SK-N-SH (cell line): ENCODE results near the gene TYSND1. TPM values are rescaled to one million over a fixed set of nuclear protein-coding genes. Genes with fewer than 3 reads are reported as not detected.

Source experiments
- CTCF ChIA-PET: fragments of 300-600, 350-600 bp; formaldehyde crosslinking; extraction: SDS; loops from one replicate; lab custom pipeline; 2021; lab: Yijun Ruan, JAX
- POLR2A ChIA-PET: fragments of 350-600 bp; sonication (Branson Sonifier 250); formaldehyde crosslinking; extraction: SDS; loops from one replicate; lab custom pipeline; 2020; ENCODE audit warnings: antibody characterized with exemption, inconsistent platforms; lab: Yijun Ruan, JAX
- DNase-seq: peaks from one replicate; pipeline ENCODE4 v3.0.0; 2012
- H2AFZ ChIP-seq: fragments of 200-600 bp; sonication (generic); 2 replicates; pipeline ENCODE4 v1.8.1; 2016; ENCODE audit warnings: antibody characterized with exemption, mild to moderate bottlenecking, low read depth
- H3F3A ChIP-seq: fragments of 200-600 bp; sonication (generic); replicated peaks from 2 replicates; pipeline ENCODE3; 2016; ENCODE audit warnings: antibody characterized with exemption, mild to moderate bottlenecking; ENCODE audit not compliant: insufficient read depth
- H3K27ac ChIP-seq, 2 experiments: fragments of 200-500 bp in 1 of 2; fragments of 200-600 bp in 1 of 2; sonication (Bioruptor generic) in 1 of 2; sonication (generic), shearing (Covaris generic) in 1 of 2; 2 replicates each; pipeline versions ENCODE4 v1.5.1 to v1.6.1; 2014 to 2016; ENCODE audit warnings: low read depth in 2 of 2, inconsistent platforms in 1 of 2, low read length in 1 of 2, mild to moderate bottlenecking in 1 of 2, mixed read lengths in 1 of 2
- H3K27me3 ChIP-seq: fragments of 200-600 bp; sonication (generic), shearing (Covaris generic); 2 replicates; pipeline ENCODE4 v1.6.1; 2016; ENCODE audit warnings: mixed run types; ENCODE audit not compliant: insufficient read depth
- H3K36me3 ChIP-seq, 2 experiments: fragments of 200-500 bp in 1 of 2; fragments of 200-600 bp in 1 of 2; sonication (Bioruptor generic) in 1 of 2; sonication (generic) in 1 of 2; replicated peaks in 1 of 2; 2 replicates each; pipeline versions ENCODE3 to v1.5.1; 2014 to 2016; ENCODE audit warnings: low read length in 1 of 2, mild to moderate bottlenecking in 1 of 2; ENCODE audit not compliant: insufficient read depth in 2 of 2, control insufficient read depth in 1 of 2
- H3K4me1 ChIP-seq, 2 experiments: fragments of 200-500 bp in 1 of 2; fragments of 200-600 bp in 1 of 2; sonication (Bioruptor generic) in 1 of 2; sonication (generic), shearing (Covaris generic) in 1 of 2; 2 replicates each; pipeline versions ENCODE4 v1.5.1 to v1.6.1; 2014 to 2016; ENCODE audit warnings: low read depth in 1 of 2, low read length in 1 of 2, mixed run types in 1 of 2; ENCODE audit not compliant: insufficient read depth in 2 of 2, control insufficient read depth in 1 of 2
- H3K4me2 ChIP-seq: fragments of 200-600 bp; sonication (generic), shearing (Covaris generic); 2 replicates; pipeline ENCODE4 v1.6.1; 2017; ENCODE audit warnings: mixed run types
- H3K4me3 ChIP-seq, 2 experiments: fragments of 200-500 bp in 1 of 2; fragments of 200-600 bp in 1 of 2; sonication (Bioruptor generic) in 1 of 2; sonication (generic), shearing (Covaris generic) in 1 of 2; 2 replicates each; pipeline versions ENCODE4 v1.5.1 to v1.8.1; 2014 to 2016; ENCODE audit warnings: low read depth in 2 of 2, inconsistent platforms in 1 of 2, low read length in 1 of 2, mild to moderate bottlenecking in 1 of 2, mixed read lengths in 1 of 2, moderate library complexity in 1 of 2
- H3K79me2 ChIP-seq: fragments of 200-600 bp; sonication (generic); 2 replicates; pipeline ENCODE4 v1.8.1; 2017; ENCODE audit warnings: mild to moderate bottlenecking; ENCODE audit not compliant: insufficient read depth
- H3K9ac ChIP-seq: fragments of 200-600 bp; sonication (generic); 2 replicates; pipeline ENCODE4 v1.6.1; 2017; ENCODE audit warnings: mixed run types
- H3K9me2 ChIP-seq: fragments of 200-600 bp; sonication (generic); 2 replicates; pipeline ENCODE4 v1.6.1; 2017; ENCODE audit warnings: mixed run types
- H3K9me3 ChIP-seq: fragments of 200-600 bp; sonication (generic); 2 replicates; pipeline ENCODE4 v1.6.1; 2017; ENCODE audit warnings: mixed run types, mild to moderate bottlenecking, moderate library complexity
- H4K20me1 ChIP-seq: fragments of 200-600 bp; sonication (generic); 2 replicates; pipeline ENCODE4 v1.6.1; 2017; ENCODE audit warnings: mild to moderate bottlenecking, mixed run types; ENCODE audit not compliant: insufficient read depth
- ELF1 ChIP-seq: IDR thresholded peaks from 2 replicates; pipeline ENCODE4 v1.4.0; 2012
- GATA2 ChIP-seq: sonication (generic); formaldehyde crosslinking; IDR thresholded peaks from 2 replicates; pipeline ENCODE4 v1.5.0; 2020; ENCODE audit warnings: mild to moderate bottlenecking, missing genetic modification reagents
- JUND ChIP-seq: IDR thresholded peaks from 2 replicates; pipeline ENCODE4 v1.4.0; 2012
- RAD21 ChIP-seq: IDR thresholded peaks from 2 replicates; pipeline ENCODE4 v1.6.1; 2012; ENCODE audit warnings: mild to moderate bottlenecking, low read length
- RCOR1 ChIP-seq: fragments of 150-350 bp; IDR thresholded peaks from 2 replicates; pipeline ENCODE4 v1.6.1; 2017; ENCODE audit warnings: antibody characterized with exemption, low read length
- TAF1 ChIP-seq: IDR thresholded peaks from 2 replicates; pipeline ENCODE4 v1.6.1; 2012; ENCODE audit warnings: low read depth, mild to moderate bottlenecking, low read length, moderate library complexity, borderline replicate concordance
- TCF12 ChIP-seq: IDR thresholded peaks from 2 replicates; pipeline ENCODE4 v1.4.0; 2012
- TEAD4 ChIP-seq: IDR thresholded peaks from 2 replicates; pipeline ENCODE4 v1.4.0; 2012; ENCODE audit warnings: mild to moderate bottlenecking, borderline replicate concordance; ENCODE audit not compliant: insufficient read depth
- WGBS: methylation state at CpG from one replicate; pipeline ENCODE4 v1.1.6; 2017; ENCODE audit warnings: low lambda C conversion rate; 5-methylcytosine and 5-hydroxymethylcytosine counted together
- polyA plus RNA-seq, 3 experiments: library from polyadenylated mRNA; depleted of rRNA; stranded (reverse); fragments of >200 nt; gene quantifications; 2 replicates each; pipeline ENCODE4 v1.2.3, GENCODE V29; 2012
- TF ChIP-seq, protein P1 (sequence below): fragments of 150-350 bp; IDR thresholded peaks from 2 replicates; pipeline ENCODE4 v1.6.1; 2017; ENCODE audit warnings: antibody characterized with exemption, low read length, low read depth, borderline replicate concordance
- TF ChIP-seq, protein P2 (sequence below): IDR thresholded peaks from 2 replicates; pipeline ENCODE4 v1.4.0; 2012; ENCODE audit warnings: low read depth
- TF ChIP-seq, protein P3 (sequence below): IDR thresholded peaks from 2 replicates; pipeline ENCODE4 v1.6.1; 2012; ENCODE audit warnings: mild to moderate bottlenecking, low read depth, low read length, moderate library complexity
- TF ChIP-seq, protein P4 (sequence below): IDR thresholded peaks from 2 replicates; pipeline ENCODE4 v1.4.0; 2012; ENCODE audit warnings: low read depth, borderline replicate concordance
- TF ChIP-seq, protein P5 (sequence below): fragments of 150-350 bp; IDR thresholded peaks from 2 replicates; pipeline ENCODE4 v1.6.1; 2016; ENCODE audit warnings: mild to moderate bottlenecking, low read depth, low read length

The TYSND1 gene
- polyA plus RNA-seq, 1 of the 3 experiments (the other 2 are of a cell fraction): 7.4 TPM

DNA sequence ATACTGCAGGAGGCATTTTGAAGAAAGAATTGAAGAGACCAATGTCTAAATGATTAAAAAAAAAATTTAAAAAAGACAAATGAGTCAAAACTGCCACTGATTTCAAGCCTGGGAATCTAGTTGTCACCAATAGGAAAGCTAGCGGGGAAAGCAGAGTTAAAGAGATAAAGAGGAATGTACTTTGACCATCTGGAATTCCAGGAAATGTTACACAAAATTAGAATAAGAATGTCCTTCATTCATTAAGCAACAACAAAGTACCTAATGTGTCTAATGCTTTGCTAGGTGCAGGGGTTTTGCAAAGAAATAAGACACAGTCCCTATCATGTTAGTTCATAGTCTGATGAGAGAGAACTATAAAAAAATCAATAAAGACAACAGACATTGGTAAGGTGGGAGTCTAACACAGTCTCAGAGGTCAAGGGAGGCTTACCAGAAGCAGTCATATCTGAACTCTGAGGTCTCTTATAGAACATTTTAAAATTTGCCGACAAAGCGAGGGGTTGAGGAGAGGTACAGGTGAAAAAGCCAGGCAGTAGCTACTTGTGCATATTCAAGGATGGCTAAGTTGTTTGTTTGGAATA is 8.8 kb upstream of the TYSND1 start:
- H3K36me3 ChIP-seq: peaks cover 89 to 95% of the 10 kb centered on the region in 2 experiments
- no peaks in the 10 kb centered on the region; a peak in 1 of 4 replicates for H3K4me1 ChIP-seq
- H3K9me2 ChIP-seq: no peaks in the 10 kb centered on the region
- H3K4me2 ChIP-seq: no peak overlapping the region
- H3K27ac ChIP-seq: no peak overlapping the region
- H3K9ac ChIP-seq: no peak overlapping the region
- H3K79me2 ChIP-seq: peaks cover 88% of the 10 kb centered on the region
- no peak overlapping the region for H3K4me3 ChIP-seq
- peaks cover 23% of the 10 kb centered on the region for H3F3A ChIP-seq
- no peaks in the 10 kb centered on the region for H3K9me3 ChIP-seq
- H2AFZ ChIP-seq: no peak overlapping the region
- CTCF ChIA-PET: interaction anchor here (0.7 to 1.2 kb wide), 3 partner anchors 9 to 187 kb away, joined by 3 to 6 read pairs (median 4); partner anchors contain the start of gene TYSND1
- POLR2A ChIA-PET: no interaction called here
- DNase-seq: no peak
- WGBS: 73% methylated on average over 3 of the region's 3 CpGs
- H3K27me3 ChIP-seq: no peaks in the 10 kb centered on the region
- H4K20me1 ChIP-seq: peaks cover 19% of the 10 kb centered on the region
- TF ChIP-seq TCF12 (no peak), RAD21 (no peak)
- TF ChIP-seq, protein P1, sequence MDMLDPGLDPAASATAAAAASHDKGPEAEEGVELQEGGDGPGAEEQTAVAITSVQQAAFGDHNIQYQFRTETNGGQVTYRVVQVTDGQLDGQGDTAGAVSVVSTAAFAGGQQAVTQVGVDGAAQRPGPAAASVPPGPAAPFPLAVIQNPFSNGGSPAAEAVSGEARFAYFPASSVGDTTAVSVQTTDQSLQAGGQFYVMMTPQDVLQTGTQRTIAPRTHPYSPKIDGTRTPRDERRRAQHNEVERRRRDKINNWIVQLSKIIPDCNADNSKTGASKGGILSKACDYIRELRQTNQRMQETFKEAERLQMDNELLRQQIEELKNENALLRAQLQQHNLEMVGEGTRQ: no peak
- TF ChIP-seq, protein P2, sequence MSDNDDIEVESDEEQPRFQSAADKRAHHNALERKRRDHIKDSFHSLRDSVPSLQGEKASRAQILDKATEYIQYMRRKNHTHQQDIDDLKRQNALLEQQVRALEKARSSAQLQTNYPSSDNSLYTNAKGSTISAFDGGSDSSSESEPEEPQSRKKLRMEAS: no peak
- TF ChIP-seq, protein P3, sequence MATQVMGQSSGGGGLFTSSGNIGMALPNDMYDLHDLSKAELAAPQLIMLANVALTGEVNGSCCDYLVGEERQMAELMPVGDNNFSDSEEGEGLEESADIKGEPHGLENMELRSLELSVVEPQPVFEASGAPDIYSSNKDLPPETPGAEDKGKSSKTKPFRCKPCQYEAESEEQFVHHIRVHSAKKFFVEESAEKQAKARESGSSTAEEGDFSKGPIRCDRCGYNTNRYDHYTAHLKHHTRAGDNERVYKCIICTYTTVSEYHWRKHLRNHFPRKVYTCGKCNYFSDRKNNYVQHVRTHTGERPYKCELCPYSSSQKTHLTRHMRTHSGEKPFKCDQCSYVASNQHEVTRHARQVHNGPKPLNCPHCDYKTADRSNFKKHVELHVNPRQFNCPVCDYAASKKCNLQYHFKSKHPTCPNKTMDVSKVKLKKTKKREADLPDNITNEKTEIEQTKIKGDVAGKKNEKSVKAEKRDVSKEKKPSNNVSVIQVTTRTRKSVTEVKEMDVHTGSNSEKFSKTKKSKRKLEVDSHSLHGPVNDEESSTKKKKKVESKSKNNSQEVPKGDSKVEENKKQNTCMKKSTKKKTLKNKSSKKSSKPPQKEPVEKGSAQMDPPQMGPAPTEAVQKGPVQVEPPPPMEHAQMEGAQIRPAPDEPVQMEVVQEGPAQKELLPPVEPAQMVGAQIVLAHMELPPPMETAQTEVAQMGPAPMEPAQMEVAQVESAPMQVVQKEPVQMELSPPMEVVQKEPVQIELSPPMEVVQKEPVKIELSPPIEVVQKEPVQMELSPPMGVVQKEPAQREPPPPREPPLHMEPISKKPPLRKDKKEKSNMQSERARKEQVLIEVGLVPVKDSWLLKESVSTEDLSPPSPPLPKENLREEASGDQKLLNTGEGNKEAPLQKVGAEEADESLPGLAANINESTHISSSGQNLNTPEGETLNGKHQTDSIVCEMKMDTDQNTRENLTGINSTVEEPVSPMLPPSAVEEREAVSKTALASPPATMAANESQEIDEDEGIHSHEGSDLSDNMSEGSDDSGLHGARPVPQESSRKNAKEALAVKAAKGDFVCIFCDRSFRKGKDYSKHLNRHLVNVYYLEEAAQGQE: no peak

DNA sequence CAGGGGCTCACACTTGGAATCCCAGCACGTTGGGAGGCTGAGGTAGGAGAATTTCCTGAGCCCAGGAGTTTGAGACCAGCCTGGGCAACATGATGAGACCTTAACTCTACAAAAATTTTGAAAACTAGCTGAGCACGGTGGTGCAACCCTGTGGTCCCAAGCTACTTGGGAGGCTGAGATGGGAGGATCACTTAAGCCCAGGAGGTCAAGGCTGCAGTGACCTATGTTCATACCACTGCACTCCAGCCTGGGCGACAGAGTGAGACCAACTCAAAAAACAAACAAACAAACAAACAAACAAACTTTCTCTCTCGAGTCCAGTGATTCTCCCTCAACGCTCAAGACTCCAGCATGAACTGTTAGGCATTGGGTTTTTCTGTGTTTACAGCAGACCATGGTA is 2.0 kb upstream of the TYSND1 start:
- WGBS: 90% methylated on average over 5 of the region's 5 CpGs
- Histone ChIP-seq H3K79me2 (peaks cover 67% of the 10 kb centered on the region; the same call in 1 of the 2 replicates), H4K20me1 (no peaks in the 10 kb centered on the region), H3K9me2 (no peaks in the 10 kb centered on the region), H3K9me3 (no peaks in the 10 kb centered on the region), H3K27ac (peak overlapping the region in 1 of 2 experiments; percentile 24; a peak in 1 of 4 replicates), H2AFZ (no peak overlapping the region), H3K4me1 (peaks cover 5 to 22% of the 10 kb centered on the region in 2 experiments; a peak in 3 of 4 replicates), H3K36me3 (peaks cover 36 to 45% of the 10 kb centered on the region in 2 experiments), H3F3A (peaks cover 41% of the 10 kb centered on the region), H3K4me2 (no peak overlapping the region), H3K27me3 (no peaks in the 10 kb centered on the region), H3K4me3 (no peak overlapping the region), H3K9ac (no peak overlapping the region)
- no peak for DNase-seq
- ChIA-PET CTCF (interaction anchor here (2.2 to 3.5 kb wide), 3 partner anchors 9 to 33 kb away, joined by 9 to 18 read pairs (median 13); no protein-coding TSS in a partner anchor), POLR2A (interaction anchor here (1.9 kb wide), 1 partner anchor 22 kb away, joined by 5 read pairs; the partner anchor contains the start of gene SAR1A)
- TF ChIP-seq, protein P4, sequence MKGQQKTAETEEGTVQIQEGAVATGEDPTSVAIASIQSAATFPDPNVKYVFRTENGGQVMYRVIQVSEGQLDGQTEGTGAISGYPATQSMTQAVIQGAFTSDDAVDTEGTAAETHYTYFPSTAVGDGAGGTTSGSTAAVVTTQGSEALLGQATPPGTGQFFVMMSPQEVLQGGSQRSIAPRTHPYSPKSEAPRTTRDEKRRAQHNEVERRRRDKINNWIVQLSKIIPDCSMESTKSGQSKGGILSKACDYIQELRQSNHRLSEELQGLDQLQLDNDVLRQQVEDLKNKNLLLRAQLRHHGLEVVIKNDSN: no peak
- TF ChIP-seq TAF1: no peak
- TF ChIP-seq, protein P5, sequence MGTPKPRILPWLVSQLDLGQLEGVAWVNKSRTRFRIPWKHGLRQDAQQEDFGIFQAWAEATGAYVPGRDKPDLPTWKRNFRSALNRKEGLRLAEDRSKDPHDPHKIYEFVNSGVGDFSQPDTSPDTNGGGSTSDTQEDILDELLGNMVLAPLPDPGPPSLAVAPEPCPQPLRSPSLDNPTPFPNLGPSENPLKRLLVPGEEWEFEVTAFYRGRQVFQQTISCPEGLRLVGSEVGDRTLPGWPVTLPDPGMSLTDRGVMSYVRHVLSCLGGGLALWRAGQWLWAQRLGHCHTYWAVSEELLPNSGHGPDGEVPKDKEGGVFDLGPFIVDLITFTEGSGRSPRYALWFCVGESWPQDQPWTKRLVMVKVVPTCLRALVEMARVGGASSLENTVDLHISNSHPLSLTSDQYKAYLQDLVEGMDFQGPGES: no peak
- TF ChIP-seq TEAD4: no peak
- no peak for TF ChIP-seq JUND
- no peak for TF ChIP-seq RCOR1
- TF ChIP-seq GATA2 (CRISPR knock-in tag): no peak
- no peak for TF ChIP-seq ELF1
- no peak for TF ChIP-seq TCF12
